ENCODE measurements around the gene DIS3L2. TPM values are rescaled to one million over a fixed set of nuclear protein-coding genes. Genes with fewer than 3 reads are reported as not detected.

DIS3L2 gene
- total RNA-seq, 4 donors from 2014 or later, result 13.3 to 31.0 (median 23.6) TPM

GRCh38 chr2:232242316-232242715, 280.8 kb downstream of the DIS3L2 start:
- H3K4me3 ChIP-seq, result no peak overlapping the region

DNA sequence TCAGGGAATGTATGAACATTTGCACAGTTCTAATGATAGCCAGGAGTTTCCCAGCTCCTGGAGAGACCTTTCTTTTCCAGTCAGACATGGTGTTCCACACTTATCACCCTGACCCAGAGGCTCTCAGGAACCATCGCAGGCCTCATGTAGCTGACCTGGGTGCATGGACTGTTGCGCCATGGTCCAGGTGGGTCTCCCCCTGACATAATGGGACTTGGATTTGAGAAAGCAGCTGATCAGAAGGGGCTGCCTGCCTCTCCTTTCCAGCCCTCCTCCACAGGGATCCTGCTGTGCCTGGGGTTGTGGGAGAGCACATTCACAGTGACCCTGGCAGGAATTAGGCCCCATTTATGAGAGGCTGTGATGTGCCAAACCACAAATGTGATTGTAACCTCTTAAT, 283.6 kb downstream of the DIS3L2 start:
- Histone ChIP-seq H3K4me3 (no peak overlapping the region), H3K36me3 (peaks cover 0 to 26% of the 10 kb centered on the region in 2 donors), H3K4me1 (no peaks in the 10 kb centered on the region), H3K27me3 (no peaks in the 10 kb centered on the region), H3K9me3 (no peaks in the 10 kb centered on the region), H3K27ac (no peak overlapping the region)
- no peak for ATAC-seq
- no CpG with 5 or more reads among the region's 2 CpGs for WGBS, 2 donors (ENCODE audit: low coverage in 1 of 2)
- TF ChIP-seq POLR2AphosphoS5 (IDR thresholded peaks at IDR 0.05), result no peak
- TF ChIP-seq EP300 (IDR thresholded peaks at IDR 0.05), result no peak
- TF ChIP-seq, protein P1, sequence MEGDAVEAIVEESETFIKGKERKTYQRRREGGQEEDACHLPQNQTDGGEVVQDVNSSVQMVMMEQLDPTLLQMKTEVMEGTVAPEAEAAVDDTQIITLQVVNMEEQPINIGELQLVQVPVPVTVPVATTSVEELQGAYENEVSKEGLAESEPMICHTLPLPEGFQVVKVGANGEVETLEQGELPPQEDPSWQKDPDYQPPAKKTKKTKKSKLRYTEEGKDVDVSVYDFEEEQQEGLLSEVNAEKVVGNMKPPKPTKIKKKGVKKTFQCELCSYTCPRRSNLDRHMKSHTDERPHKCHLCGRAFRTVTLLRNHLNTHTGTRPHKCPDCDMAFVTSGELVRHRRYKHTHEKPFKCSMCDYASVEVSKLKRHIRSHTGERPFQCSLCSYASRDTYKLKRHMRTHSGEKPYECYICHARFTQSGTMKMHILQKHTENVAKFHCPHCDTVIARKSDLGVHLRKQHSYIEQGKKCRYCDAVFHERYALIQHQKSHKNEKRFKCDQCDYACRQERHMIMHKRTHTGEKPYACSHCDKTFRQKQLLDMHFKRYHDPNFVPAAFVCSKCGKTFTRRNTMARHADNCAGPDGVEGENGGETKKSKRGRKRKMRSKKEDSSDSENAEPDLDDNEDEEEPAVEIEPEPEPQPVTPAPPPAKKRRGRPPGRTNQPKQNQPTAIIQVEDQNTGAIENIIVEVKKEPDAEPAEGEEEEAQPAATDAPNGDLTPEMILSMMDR (IDR thresholded peaks at IDR 0.05), result no peak
- no peak for TF ChIP-seq POLR2A (IDR thresholded peaks at IDR 0.05)

More at GRCh38 chr2:232242316-232242715, 280.8 kb downstream of the DIS3L2 start:
- no peak overlapping the region for H3K27ac ChIP-seq
- ATAC-seq, result no peak
- no peaks in the 10 kb centered on the region for H3K27me3 ChIP-seq
- H3K9me3 ChIP-seq, result no peaks in the 10 kb centered on the region
- H3K36me3 ChIP-seq, result peaks cover 0 to 30% of the 10 kb centered on the region in 2 donors
- WGBS, 2 donors (ENCODE audit: low coverage in 1 of 2), result 97% methylated on average over 2 of the region's 2 CpGs; no CpG with 5 or more reads in 1 of the 2 donors
- H3K4me1 ChIP-seq, result no peaks in the 10 kb centered on the region
- TF ChIP-seq EP300 (IDR thresholded peaks at IDR 0.05) (no peak), POLR2AphosphoS5 (IDR thresholded peaks at IDR 0.05) (no peak), POLR2A (IDR thresholded peaks at IDR 0.05) (no peak)
- TF ChIP-seq, protein P1 (IDR thresholded peaks at IDR 0.05), result no peak

DNA sequence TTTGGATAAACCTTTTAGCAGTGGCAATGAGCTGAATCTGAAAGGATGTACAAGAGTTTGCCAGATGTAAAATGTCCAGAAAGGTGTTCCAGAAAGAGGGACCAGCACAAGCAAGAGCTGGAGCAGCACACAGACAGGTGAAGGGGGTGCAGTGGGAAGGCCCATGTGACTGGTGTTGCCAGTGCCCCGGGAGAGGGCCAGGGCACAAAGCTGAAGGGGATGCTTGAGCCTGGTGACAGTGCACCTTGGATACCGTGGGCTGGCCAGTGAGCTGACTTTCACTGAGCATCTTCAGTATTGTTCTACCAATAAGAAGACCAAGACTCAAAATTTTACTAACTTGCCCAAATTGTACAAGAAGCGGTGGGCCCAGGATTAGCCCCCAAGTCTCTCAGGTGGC, 284.7 kb downstream of the DIS3L2 start:
- Histone ChIP-seq H3K36me3 (peaks cover 0 to 27% of the 10 kb centered on the region in 2 donors), H3K9me3 (no peaks in the 10 kb centered on the region), H3K27me3 (no peaks in the 10 kb centered on the region), H3K27ac (no peak overlapping the region), H3K4me1 (no peaks in the 10 kb centered on the region), H3K4me3 (no peak overlapping the region)
- TF ChIP-seq, protein P1 (IDR thresholded peaks at IDR 0.05), result no peak
- TF ChIP-seq EP300 (IDR thresholded peaks at IDR 0.05) (no peak), POLR2AphosphoS5 (IDR thresholded peaks at IDR 0.05) (no peak), POLR2A (IDR thresholded peaks at IDR 0.05) (no peak)
- 96 to 100% methylated on average over 2 to 3 of the region's 3 CpGs for WGBS, 2 donors (ENCODE audit: low coverage in 1 of 2)
- ATAC-seq, result no peak

DNA sequence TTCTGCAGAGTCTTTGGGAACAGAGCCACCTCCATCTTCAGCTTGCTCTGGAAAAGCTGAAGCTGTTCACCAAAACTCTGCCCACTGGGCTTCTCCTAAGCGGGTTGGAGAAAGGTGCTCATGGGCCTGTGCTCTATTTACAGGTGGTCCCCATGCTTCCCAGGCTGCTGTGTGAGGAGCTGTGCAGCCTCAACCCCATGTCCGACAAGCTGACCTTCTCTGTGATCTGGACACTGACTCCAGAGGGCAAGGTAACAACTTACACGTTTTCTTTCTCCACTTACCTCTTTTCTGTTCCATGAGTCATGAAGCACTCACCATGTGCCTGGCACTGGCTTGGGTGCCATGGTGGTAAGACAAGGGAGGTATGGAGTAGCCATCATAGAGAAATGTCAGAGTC, 287.6 kb downstream of the DIS3L2 start:
- no peak for ATAC-seq
- TF ChIP-seq POLR2A (IDR thresholded peaks at IDR 0.05) (no peak), POLR2AphosphoS5 (IDR thresholded peaks at IDR 0.05) (no peak), EP300 (IDR thresholded peaks at IDR 0.05) (no peak)
- TF ChIP-seq, protein P1 (IDR thresholded peaks at IDR 0.05), result no peak
- H3K9me3 ChIP-seq, result no peaks in the 10 kb centered on the region
- peaks cover 0 to 53% of the 10 kb centered on the region in 2 donors for H3K36me3 ChIP-seq
- WGBS, 2 donors (ENCODE audit: low coverage in 1 of 2), result 91% methylated on average over 3 of the region's 3 CpGs
- H3K27me3 ChIP-seq, result no peaks in the 10 kb centered on the region
- no peak overlapping the region for H3K4me3 ChIP-seq
- H3K4me1 ChIP-seq, result no peaks in the 10 kb centered on the region
- H3K27ac ChIP-seq, result no peak overlapping the region
